KMS-11 (cell line): Measurements from ENCODE around the gene TNFAIP1.

Source experiments
- H2AFZ ChIP-seq: fragments of 200-600 bp; sonication (generic); 2 replicates; pipeline ENCODE4 v1.6.1; 2016; ENCODE audit warnings: antibody characterized with exemption, mixed run types, low read depth
- H3K27ac ChIP-seq: fragments of 200-600 bp; sonication (generic); 2 replicates; pipeline ENCODE4 v1.6.1; 2016; ENCODE audit warnings: mild to moderate bottlenecking, mixed run types
- H3K27me3 ChIP-seq: fragments of 200-600 bp; sonication (generic); 2 replicates; pipeline ENCODE4 v1.6.1; 2017; ENCODE audit warnings: mild to moderate bottlenecking, low read depth, mixed run types, moderate library complexity; ENCODE audit not compliant: insufficient read depth
- H3K36me3 ChIP-seq: fragments of 200-600 bp; sonication (generic); 2 replicates; pipeline ENCODE4 v1.6.1; 2017; ENCODE audit warnings: mild to moderate bottlenecking, mixed run types; ENCODE audit not compliant: insufficient read depth
- H3K4me1 ChIP-seq: fragments of 200-600 bp; sonication (generic); 2 replicates; pipeline ENCODE4 v1.6.1; 2016; ENCODE audit warnings: mild to moderate bottlenecking, low read depth, mixed run types; ENCODE audit not compliant: poor library complexity, severe bottlenecking
- H3K4me2 ChIP-seq: fragments of 200-600 bp; sonication (generic); 2 replicates; pipeline ENCODE4 v1.7.0; 2016; ENCODE audit warnings: mild to moderate bottlenecking, mixed run types
- H3K4me3 ChIP-seq: fragments of 200-600 bp; sonication (generic); IDR thresholded peaks from 2 replicates; pipeline ENCODE4 v1.6.1; 2017; ENCODE audit warnings: low read depth, low read length, mixed read lengths; ENCODE audit not compliant: insufficient read depth
- H3K79me2 ChIP-seq: fragments of 200-600 bp; sonication (generic); 2 replicates; pipeline ENCODE4 v1.6.1; 2016; ENCODE audit warnings: low read depth, mixed run types; ENCODE audit not compliant: insufficient read depth
- H3K9ac ChIP-seq: fragments of 200-600 bp; sonication (generic); 2 replicates; pipeline ENCODE4 v1.6.1; 2016; ENCODE audit warnings: mild to moderate bottlenecking, mixed run types
- H4K20me1 ChIP-seq: fragments of 200-600 bp; sonication (generic); 2 replicates; pipeline ENCODE4 v1.6.1; 2016; ENCODE audit warnings: mild to moderate bottlenecking, mixed run types; ENCODE audit not compliant: insufficient read depth
- TF ChIP-seq, protein P1 (sequence below): fragments of 200-600 bp; sonication (generic); conservative IDR thresholded peaks from 2 replicates; pipeline ENCODE4 v1.6.1; 2017; ENCODE audit warnings: low read depth, mild to moderate bottlenecking, antibody characterized with exemption, low read length, moderate library complexity, mixed read lengths

TNFAIP1 gene

DNA sequence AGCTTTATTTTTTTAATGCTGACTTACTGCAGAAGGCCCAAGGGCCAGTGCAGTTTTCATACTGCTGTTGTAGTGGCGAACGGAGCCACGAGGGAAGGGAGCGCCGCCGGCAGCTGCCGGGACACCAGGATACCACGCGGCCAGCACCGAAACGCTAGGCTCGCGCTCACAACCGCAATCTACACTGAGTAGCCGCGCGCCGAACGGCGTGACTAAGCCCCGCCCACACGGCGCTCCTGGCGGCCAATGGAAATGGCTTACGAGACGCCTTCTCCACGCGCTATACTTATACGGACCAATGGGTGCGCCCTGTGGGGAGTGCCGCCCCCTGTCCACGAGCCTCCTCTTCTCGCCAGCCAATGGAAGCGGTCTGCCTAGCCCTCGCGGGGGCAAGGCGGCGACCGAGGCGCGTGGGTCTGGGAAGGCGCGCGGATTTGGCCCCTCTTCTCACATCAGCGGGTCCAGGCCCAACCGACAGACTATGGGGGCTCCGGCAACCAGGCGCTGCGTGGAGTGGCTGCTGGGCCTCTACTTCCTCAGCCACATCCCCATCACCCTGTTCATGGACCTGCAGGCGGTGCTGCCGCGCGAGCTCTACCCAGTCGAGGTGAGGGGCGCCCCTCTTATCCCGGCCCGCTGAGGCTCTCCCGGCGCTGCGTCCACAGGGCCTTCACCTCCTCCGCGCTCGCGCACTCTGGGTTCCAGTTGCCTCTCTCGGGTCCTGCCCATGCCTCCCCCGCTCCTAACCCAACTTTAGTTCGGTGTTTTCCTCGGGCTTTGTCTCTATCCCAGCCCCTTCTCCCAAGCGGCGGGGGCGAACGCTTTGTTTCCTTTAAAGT lies 16.6 kb upstream of the TNFAIP1 start, which contains the start of gene TMEM97:
TMEM97 (plus strand) TSS at position 442 of the 839 bp plus-strand sequence; CDS start at position 482, 40 bp downstream.
- Histone ChIP-seq H3K27ac (peak within 1 kb of the TSS; percentile 83), H3K27me3 (no peaks in the 10 kb centered on the region), H3K79me2 (peaks cover 49% of the 10 kb centered on the region), H3K9ac (peak within 1 kb of the TSS; percentile 97), H3K36me3 (no peaks in the 10 kb centered on the region; the same call in 1 of the 2 replicates), H2AFZ (peak within 1 kb of the TSS; percentile 97), H3K4me1 (peaks cover 34% of the 10 kb centered on the region), H3K4me3 (no peak within 1 kb of the TSS), H3K4me2 (peak within 1 kb of the TSS; percentile 99), H4K20me1 (no peaks in the 10 kb centered on the region; the same call in 1 of the 2 replicates)
- TF ChIP-seq, protein P1, sequence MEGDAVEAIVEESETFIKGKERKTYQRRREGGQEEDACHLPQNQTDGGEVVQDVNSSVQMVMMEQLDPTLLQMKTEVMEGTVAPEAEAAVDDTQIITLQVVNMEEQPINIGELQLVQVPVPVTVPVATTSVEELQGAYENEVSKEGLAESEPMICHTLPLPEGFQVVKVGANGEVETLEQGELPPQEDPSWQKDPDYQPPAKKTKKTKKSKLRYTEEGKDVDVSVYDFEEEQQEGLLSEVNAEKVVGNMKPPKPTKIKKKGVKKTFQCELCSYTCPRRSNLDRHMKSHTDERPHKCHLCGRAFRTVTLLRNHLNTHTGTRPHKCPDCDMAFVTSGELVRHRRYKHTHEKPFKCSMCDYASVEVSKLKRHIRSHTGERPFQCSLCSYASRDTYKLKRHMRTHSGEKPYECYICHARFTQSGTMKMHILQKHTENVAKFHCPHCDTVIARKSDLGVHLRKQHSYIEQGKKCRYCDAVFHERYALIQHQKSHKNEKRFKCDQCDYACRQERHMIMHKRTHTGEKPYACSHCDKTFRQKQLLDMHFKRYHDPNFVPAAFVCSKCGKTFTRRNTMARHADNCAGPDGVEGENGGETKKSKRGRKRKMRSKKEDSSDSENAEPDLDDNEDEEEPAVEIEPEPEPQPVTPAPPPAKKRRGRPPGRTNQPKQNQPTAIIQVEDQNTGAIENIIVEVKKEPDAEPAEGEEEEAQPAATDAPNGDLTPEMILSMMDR = peak; percentile 11; the same call in 1 of the 2 replicates

DNA sequence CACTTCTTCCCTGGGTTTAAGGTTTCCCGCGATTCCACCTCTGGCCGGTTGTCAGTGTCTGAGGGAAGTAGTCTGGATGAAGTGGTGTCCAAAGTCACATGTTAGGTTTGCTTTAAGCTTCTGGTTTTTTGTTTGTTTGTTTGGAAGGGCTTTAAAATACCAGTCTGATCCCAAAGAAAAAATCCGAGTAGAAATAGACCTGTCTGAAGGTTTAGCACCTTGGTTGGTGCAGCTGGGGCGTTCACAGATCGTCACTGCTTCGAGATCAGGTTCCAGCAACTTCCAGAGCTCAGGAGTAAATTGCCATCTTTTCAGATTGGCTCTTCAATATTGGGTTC lies 16.0 kb upstream of the TNFAIP1 start:
- H3K4me2 ChIP-seq = peak overlapping the region; percentile 72
- TF ChIP-seq, protein P1 = no peak
- H4K20me1 ChIP-seq = peaks cover 6% of the 10 kb centered on the region; the same call in 1 of the 2 replicates
- H3K9ac ChIP-seq = peak overlapping the region; percentile 97
- H2AFZ ChIP-seq = peak overlapping the region; percentile 97
- no peak overlapping the region for H3K4me3 ChIP-seq
- H3K79me2 ChIP-seq = peaks cover 54% of the 10 kb centered on the region
- peak overlapping the region; percentile 83 for H3K27ac ChIP-seq
- no peaks in the 10 kb centered on the region; the same call in 1 of the 2 replicates for H3K36me3 ChIP-seq
- H3K27me3 ChIP-seq = no peaks in the 10 kb centered on the region
- H3K4me1 ChIP-seq = peaks cover 34% of the 10 kb centered on the region

GRCh38 chr17:28320215-28321061 lies 15.1 kb upstream of the TNFAIP1 start:
- Histone ChIP-seq H3K79me2 (peaks cover 63% of the 10 kb centered on the region), H4K20me1 (peaks cover 8% of the 10 kb centered on the region; the same call in 1 of the 2 replicates), H3K4me1 (peaks cover 34% of the 10 kb centered on the region), H3K27ac (no peak overlapping the region), H3K36me3 (no peaks in the 10 kb centered on the region; the same call in 1 of the 2 replicates), H2AFZ (no peak overlapping the region), H3K4me2 (peak overlapping the region; percentile 72), H3K4me3 (no peak overlapping the region), H3K27me3 (no peaks in the 10 kb centered on the region), H3K9ac (peak overlapping the region; percentile 97; the same call in 1 of the 2 replicates)
- TF ChIP-seq, protein P1 = no peak

GRCh38 chr17:28324267-28324745 lies 11.3 kb upstream of the TNFAIP1 start:
- Histone ChIP-seq H2AFZ (no peak overlapping the region), H3K4me2 (no peak overlapping the region), H3K79me2 (peaks cover 70% of the 10 kb centered on the region), H3K36me3 (peaks cover 3% of the 10 kb centered on the region; the same call in 1 of the 2 replicates), H3K4me1 (peaks cover 25% of the 10 kb centered on the region), H3K4me3 (no peak overlapping the region), H3K27me3 (no peaks in the 10 kb centered on the region), H3K9ac (no peak overlapping the region), H4K20me1 (peaks cover 8% of the 10 kb centered on the region; the same call in 1 of the 2 replicates), H3K27ac (no peak overlapping the region)
- TF ChIP-seq, protein P1 = no peak
